Progenitor cell of endocrine pancreas (in vitro differentiated cells): ENCODE data around the gene KCNMA1. TPM values are rescaled to one million over a fixed set of nuclear protein-coding genes. Genes with fewer than 3 reads are reported as not detected.

Source experiments
- DNase-seq: peaks from one replicate; pipeline ENCODE4 v3.0.0; 2021; ENCODE audit warnings: low spot score; ENCODE audit not compliant: unreplicated experiment
- H3K27ac Mint-ChIP-seq: 2 replicates; pipeline ENCODE4 v1.8.0; 2021; ENCODE audit warnings: mild to moderate bottlenecking, moderate library complexity, mixed read lengths
- H3K27me3 Mint-ChIP-seq: 2 replicates; pipeline ENCODE4 v1.8.0; 2021; ENCODE audit warnings: mixed read lengths
- H3K36me3 Mint-ChIP-seq: 2 replicates; pipeline ENCODE4 v1.8.0; 2022; ENCODE audit warnings: mixed read lengths; ENCODE audit not compliant: insufficient read depth
- H3K4me1 Mint-ChIP-seq: 2 replicates; pipeline ENCODE4 v1.8.0; 2021; ENCODE audit warnings: low read depth, mixed read lengths
- H3K4me3 Mint-ChIP-seq: 2 replicates; pipeline ENCODE4 v1.8.0; 2021; ENCODE audit warnings: low read depth, mild to moderate bottlenecking, moderate library complexity, mixed read lengths
- H3K9me3 Mint-ChIP-seq: 2 replicates; pipeline ENCODE4 v1.8.0; 2021; ENCODE audit warnings: low read depth, mixed read lengths
- CTCF ChIP-seq: fragments of 200-600 bp; sonication (generic); IDR thresholded peaks from one replicate; pipeline ENCODE4 v1.5.0; 2021; ENCODE audit warnings: antibody characterized with exemption, mild to moderate bottlenecking; ENCODE audit not compliant: unreplicated experiment
- total RNA-seq: library from RNA; stranded (reverse); gene quantifications from 2 replicates; pipeline ENCODE4 v1.2.1, GENCODE V29; 2021

Gene KCNMA1
- total RNA-seq, 1 donor from 2014 or later = 5.8 TPM

GRCh38 chr10:76921383-76922010 is 716.1 kb downstream of the KCNMA1 start:
- H3K27ac Mint-ChIP-seq = no peak overlapping the region
- no peaks in the 10 kb centered on the region for H3K36me3 Mint-ChIP-seq
- H3K4me1 Mint-ChIP-seq = peaks cover 4% of the 10 kb centered on the region
- no peaks in the 10 kb centered on the region for H3K9me3 Mint-ChIP-seq
- TF ChIP-seq CTCF = no peak
- no peak for DNase-seq
- H3K4me3 Mint-ChIP-seq = no peak overlapping the region
- H3K27me3 Mint-ChIP-seq = no peaks in the 10 kb centered on the region

GRCh38 chr10:76920581-76920980 is 717.0 kb downstream of the KCNMA1 start:
- Mint-ChIP-seq H3K27me3 (no peaks in the 10 kb centered on the region), H3K9me3 (no peaks in the 10 kb centered on the region), H3K36me3 (no peaks in the 10 kb centered on the region)

GRCh38 chr10:76918106-76918505 is 719.5 kb downstream of the KCNMA1 start:
- H3K4me1 Mint-ChIP-seq = peaks cover 4% of the 10 kb centered on the region
- H3K27me3 Mint-ChIP-seq = no peaks in the 10 kb centered on the region
- no peak for DNase-seq
- H3K4me3 Mint-ChIP-seq = no peak overlapping the region
- H3K36me3 Mint-ChIP-seq = no peaks in the 10 kb centered on the region
- TF ChIP-seq CTCF = no peak
- H3K9me3 Mint-ChIP-seq = no peaks in the 10 kb centered on the region
- H3K27ac Mint-ChIP-seq = no peak overlapping the region

More at GRCh38 chr10:76920581-76920980, 717.0 kb downstream of the KCNMA1 start:
- Mint-ChIP-seq H3K27ac (no peak overlapping the region), H3K4me3 (no peak overlapping the region), H3K4me1 (peaks cover 4% of the 10 kb centered on the region)
- TF ChIP-seq CTCF = no peak
- DNase-seq = no peak

GRCh38 chr10:76917071-76917470 is 720.5 kb downstream of the KCNMA1 start:
- Mint-ChIP-seq H3K4me1 (peaks cover 4% of the 10 kb centered on the region), H3K4me3 (no peak overlapping the region)

GRCh38 chr10:76916536-76916935 is 721.1 kb downstream of the KCNMA1 start:
- no peak for TF ChIP-seq CTCF
- Mint-ChIP-seq H3K4me1 (peaks cover 1% of the 10 kb centered on the region), H3K27me3 (no peaks in the 10 kb centered on the region), H3K27ac (no peak overlapping the region), H3K36me3 (no peaks in the 10 kb centered on the region), H3K4me3 (no peak overlapping the region), H3K9me3 (no peaks in the 10 kb centered on the region)
- DNase-seq = no peak

More at GRCh38 chr10:76917071-76917470, 720.5 kb downstream of the KCNMA1 start:
- no peaks in the 10 kb centered on the region for H3K27me3 Mint-ChIP-seq
- no peak for DNase-seq
- H3K9me3 Mint-ChIP-seq = no peaks in the 10 kb centered on the region
- TF ChIP-seq CTCF = no peak
- no peaks in the 10 kb centered on the region for H3K36me3 Mint-ChIP-seq
- no peak overlapping the region for H3K27ac Mint-ChIP-seq
